ENCODE measurements around the gene CAMK2A. TPM values are rescaled to one million over a fixed set of nuclear protein-coding genes. Genes with fewer than 3 reads are reported as not detected.

The CAMK2A gene
- total RNA-seq, 4 donors from 2014 or later = 32.0 to 78.1 (median 48.6) TPM

GRCh38 chr5:150261231-150261630 lies 28.3 kb downstream of the CAMK2A start:
- DNase-seq = no peak
- intact Hi-C loops (cut with DNase I; ENCODE audit: low total_unique reads) (no loop called here), in situ Hi-C loops (cut with MboI; ENCODE audit: low sequenced_read_pairs in 4 of 4) (no loop called here)
- Histone ChIP-seq H3K36me3 (no peaks in the 10 kb centered on the region), H3K4me1 (peaks cover 11 to 15% of the 10 kb centered on the region in 2 donors), H3K27ac (no peak overlapping the region), H3K27me3 (no peaks in the 10 kb centered on the region), H3K4me3 (no peak overlapping the region), H3K9me3 (no peaks in the 10 kb centered on the region)
- no peak for ATAC-seq
- TF ChIP-seq POLR2A (IDR thresholded peaks at IDR 0.05) (no peak), CTCF (IDR thresholded peaks at IDR 0.05 in 4 of 5, conservative IDR thresholded peaks at IDR 0.05 in 1 of 5) (no peak)

GRCh38 chr5:150258130-150258529 lies 31.4 kb downstream of the CAMK2A start:
- no peaks in the 10 kb centered on the region for H3K9me3 ChIP-seq
- no peak overlapping the region for H3K4me3 ChIP-seq
- H3K27ac ChIP-seq = no peak overlapping the region
- H3K4me1 ChIP-seq = peaks cover 0 to under 1% of the 10 kb centered on the region in 2 donors
- H3K27me3 ChIP-seq = no peaks in the 10 kb centered on the region
- ATAC-seq = no peak
- TF ChIP-seq CTCF (IDR thresholded peaks at IDR 0.05 in 4 of 5, conservative IDR thresholded peaks at IDR 0.05 in 1 of 5) = no peak
- TF ChIP-seq POLR2A (IDR thresholded peaks at IDR 0.05) = no peak
- DNase-seq = no peak
- intact Hi-C loops (cut with DNase I; ENCODE audit: low total_unique reads) = loop anchor here (5.0 kb wide), 1 partner anchor 94 kb away; no protein-coding TSS in a partner anchor
- no peaks in the 10 kb centered on the region for H3K36me3 ChIP-seq
- in situ Hi-C loops (cut with MboI; ENCODE audit: low sequenced_read_pairs in 4 of 4) = no loop called here

- no peak for DNase-seq
- Histone ChIP-seq H3K27ac (no peak overlapping the region), H3K27me3 (no peaks in the 10 kb centered on the region), H3K36me3 (no peaks in the 10 kb centered on the region), H3K4me1 (no peaks in the 10 kb centered on the region), H3K4me3 (no peak overlapping the region), H3K9me3 (no peaks in the 10 kb centered on the region)
- ATAC-seq = no peak
- intact Hi-C loops (cut with DNase I; ENCODE audit: low total_unique reads) = loop anchor here (5.0 kb wide), 1 partner anchor 95 kb away; no protein-coding TSS in a partner anchor
- in situ Hi-C loops (cut with MboI; ENCODE audit: low sequenced_read_pairs in 4 of 4) = no loop called here
- TF ChIP-seq POLR2A (IDR thresholded peaks at IDR 0.05) = no peak
- no peak for TF ChIP-seq CTCF (IDR thresholded peaks at IDR 0.05 in 4 of 5, conservative IDR thresholded peaks at IDR 0.05 in 1 of 5)
Measured at GRCh38 chr5:150257424-150257823, 32.1 kb downstream of the CAMK2A start.

GRCh38 chr5:150256410-150257064 lies 33.0 kb downstream of the CAMK2A start:
- H3K9me3 ChIP-seq = no peaks in the 10 kb centered on the region
- DNase-seq (no peak), ATAC-seq (no peak)
- intact Hi-C loops (cut with DNase I; ENCODE audit: low total_unique reads) (loop anchor here (5.0 kb wide), 1 partner anchor 96 kb away; no protein-coding TSS in a partner anchor), in situ Hi-C loops (cut with MboI; ENCODE audit: low sequenced_read_pairs in 4 of 4) (no loop called here)
- no peak overlapping the region for H3K4me3 ChIP-seq
- H3K27me3 ChIP-seq = no peaks in the 10 kb centered on the region
- H3K36me3 ChIP-seq = no peaks in the 10 kb centered on the region
- H3K27ac ChIP-seq = no peak overlapping the region
- TF ChIP-seq POLR2A (IDR thresholded peaks at IDR 0.05) (no peak), CTCF (IDR thresholded peaks at IDR 0.05 in 4 of 5, conservative IDR thresholded peaks at IDR 0.05 in 1 of 5) (peak in 4 of 5 experiments; percentile 14 to 42 (median 22))
- no peaks in the 10 kb centered on the region for H3K4me1 ChIP-seq

Data from gastrocnemius medialis (tissue), 4 donors.